ENCODE measurements around the gene RRAS2.
A peak's percentile ranks its signal among the peaks of the same experiment; 100 is the strongest.
"Not testable (repeated sequence)": the region's sequence is repeated elsewhere in the genome, so short reads cannot be mapped to it uniquely, and the experiment has no call there.

Gene RRAS2

GRCh38 chr11:14253840-14254239 is 105.1 kb downstream of the RRAS2 start:
- TF ChIP-seq, protein P1, sequence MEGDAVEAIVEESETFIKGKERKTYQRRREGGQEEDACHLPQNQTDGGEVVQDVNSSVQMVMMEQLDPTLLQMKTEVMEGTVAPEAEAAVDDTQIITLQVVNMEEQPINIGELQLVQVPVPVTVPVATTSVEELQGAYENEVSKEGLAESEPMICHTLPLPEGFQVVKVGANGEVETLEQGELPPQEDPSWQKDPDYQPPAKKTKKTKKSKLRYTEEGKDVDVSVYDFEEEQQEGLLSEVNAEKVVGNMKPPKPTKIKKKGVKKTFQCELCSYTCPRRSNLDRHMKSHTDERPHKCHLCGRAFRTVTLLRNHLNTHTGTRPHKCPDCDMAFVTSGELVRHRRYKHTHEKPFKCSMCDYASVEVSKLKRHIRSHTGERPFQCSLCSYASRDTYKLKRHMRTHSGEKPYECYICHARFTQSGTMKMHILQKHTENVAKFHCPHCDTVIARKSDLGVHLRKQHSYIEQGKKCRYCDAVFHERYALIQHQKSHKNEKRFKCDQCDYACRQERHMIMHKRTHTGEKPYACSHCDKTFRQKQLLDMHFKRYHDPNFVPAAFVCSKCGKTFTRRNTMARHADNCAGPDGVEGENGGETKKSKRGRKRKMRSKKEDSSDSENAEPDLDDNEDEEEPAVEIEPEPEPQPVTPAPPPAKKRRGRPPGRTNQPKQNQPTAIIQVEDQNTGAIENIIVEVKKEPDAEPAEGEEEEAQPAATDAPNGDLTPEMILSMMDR (conservative IDR thresholded peaks at IDR 0.05; ENCODE audit: low read depth, low read length): no peak
- no peak for DNase-seq (ENCODE audit: low read depth)
- H3K4me3 ChIP-seq (ENCODE audit: low read depth, low read length): no peak overlapping the region

- DNase-seq (ENCODE audit: low read depth): peak; percentile 18
- H3K4me3 ChIP-seq (ENCODE audit: low read depth, low read length): no peak overlapping the region
- TF ChIP-seq, protein P1 (conservative IDR thresholded peaks at IDR 0.05; ENCODE audit: low read depth, low read length): no peak
These were observed 105.6 kb downstream of the RRAS2 start for GRCh38 chr11:14253421-14253820.

DNA sequence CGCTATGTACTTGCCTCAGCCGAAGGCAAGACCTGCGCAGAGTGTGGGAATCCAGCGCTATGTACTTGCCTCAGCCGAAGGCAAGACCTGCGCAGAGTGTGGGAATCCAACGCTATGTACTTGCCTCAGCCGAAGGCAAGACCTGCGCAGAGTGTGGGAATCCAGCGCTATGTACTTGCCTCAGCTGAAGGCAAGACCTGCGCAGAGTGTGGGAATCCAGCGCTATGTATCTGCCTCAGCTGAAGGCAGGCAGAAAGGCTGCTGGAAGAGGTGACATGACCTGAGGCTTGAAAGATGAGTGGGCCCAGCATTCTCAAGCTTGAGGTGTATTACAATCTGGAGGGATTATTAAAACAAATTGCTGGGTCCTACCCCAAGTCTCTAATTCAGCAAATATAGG is 106.5 kb downstream of the RRAS2 start:
- not testable (repeated sequence) for H3K4me3 ChIP-seq (ENCODE audit: low read depth, low read length); DNase-seq (ENCODE audit: low read depth)

GRCh38 chr11:14251754-14252153 is 107.2 kb downstream of the RRAS2 start:
- no peak for DNase-seq (ENCODE audit: low read depth)
- H3K4me3 ChIP-seq (ENCODE audit: low read depth, low read length): no peak overlapping the region
- TF ChIP-seq, protein P1 (conservative IDR thresholded peaks at IDR 0.05; ENCODE audit: low read depth, low read length): no peak

DNA sequence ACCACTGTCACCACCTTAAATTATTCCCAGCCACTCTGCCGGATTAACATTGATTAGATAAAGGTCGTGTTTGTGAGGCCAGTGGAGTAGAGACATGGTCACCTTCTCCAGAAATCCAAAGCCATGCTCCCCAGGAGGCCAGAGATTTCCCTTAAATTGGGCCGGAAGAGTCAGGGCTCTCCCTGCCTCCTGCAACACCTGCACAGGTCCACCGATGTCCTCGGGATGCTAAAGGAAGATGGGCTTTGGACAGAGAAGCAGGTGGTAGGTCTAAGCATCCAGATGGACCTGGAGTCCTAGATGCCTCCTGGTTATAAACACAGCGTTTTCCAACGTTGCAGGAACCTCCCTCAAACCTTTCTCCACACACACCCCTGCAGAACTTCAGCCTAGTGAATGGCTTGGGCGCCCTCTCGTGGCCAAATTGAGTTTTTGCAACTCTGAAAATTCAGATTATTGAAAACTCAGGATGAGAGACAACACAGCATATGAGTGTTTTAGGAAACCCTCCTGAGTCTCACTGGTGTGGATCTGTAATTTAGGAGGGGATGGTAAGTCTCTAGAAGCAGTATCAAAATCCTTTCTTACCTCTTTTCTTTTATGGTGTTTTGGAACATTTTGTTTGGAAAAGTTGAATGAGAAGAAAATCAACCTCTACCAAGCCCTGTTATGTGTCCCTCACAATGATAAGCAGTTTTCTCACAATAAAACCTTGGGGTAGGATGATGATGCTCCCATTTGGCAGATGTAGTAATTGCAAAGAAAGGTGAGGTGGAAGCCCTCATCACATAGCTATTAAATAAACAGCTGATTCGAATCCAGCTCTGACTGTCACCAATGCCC is 109.6 kb downstream of the RRAS2 start:
- peak; percentile 73 for DNase-seq (ENCODE audit: low read depth)
- TF ChIP-seq, protein P1 (conservative IDR thresholded peaks at IDR 0.05; ENCODE audit: low read depth, low read length): peak; percentile 89
- no peak overlapping the region for H3K4me3 ChIP-seq (ENCODE audit: low read depth, low read length)

GRCh38 chr11:14248580-14248981 is 110.4 kb downstream of the RRAS2 start:
- H3K4me3 ChIP-seq (ENCODE audit: low read depth, low read length): no peak overlapping the region

DNA sequence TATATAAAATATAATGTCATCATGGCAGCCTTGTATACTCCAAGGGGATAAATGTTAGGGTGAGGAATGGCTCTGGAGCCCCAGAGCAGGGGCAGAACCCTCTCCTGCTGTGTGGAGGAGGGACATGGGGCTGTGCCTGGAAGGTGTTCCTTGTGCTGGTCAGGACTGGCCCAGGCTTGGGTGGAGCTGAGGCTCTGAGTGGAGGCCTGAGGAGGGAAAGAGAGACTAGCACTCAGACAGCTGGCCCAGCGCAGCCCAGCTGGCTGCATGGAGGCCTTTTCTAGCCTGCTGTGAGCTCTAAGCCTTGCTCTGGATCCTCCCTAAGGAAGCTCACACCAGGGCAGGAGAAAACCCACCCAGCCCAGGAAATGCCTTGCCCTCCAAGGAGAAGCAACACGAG is 113.5 kb downstream of the RRAS2 start:
- TF ChIP-seq, protein P1 (conservative IDR thresholded peaks at IDR 0.05; ENCODE audit: low read depth, low read length): no peak
- H3K4me3 ChIP-seq (ENCODE audit: low read depth, low read length): no peak overlapping the region
- no peak for DNase-seq (ENCODE audit: low read depth)

More at GRCh38 chr11:14248580-14248981, 110.4 kb downstream of the RRAS2 start:
- no peak for DNase-seq (ENCODE audit: low read depth)
- TF ChIP-seq, protein P1 (conservative IDR thresholded peaks at IDR 0.05; ENCODE audit: low read depth, low read length): peak; percentile 16
